Psoas muscle (tissue), 8 donors: Measurements from ENCODE around the gene IL12B. TPM values are rescaled to one million over a fixed set of nuclear protein-coding genes. Genes with fewer than 3 reads are reported as not detected.
"Not testable (repeated sequence)": the region's sequence is repeated elsewhere in the genome, so short reads cannot be mapped to it uniquely, and the experiment has no call there.

Experiments
- ATAC-seq, 4 donors: fragments of 200-7000 bp; cut with Tn5 transposase; one replicate each; pipeline ENCODE4 v1.9.1; 2020; ENCODE audit warnings: moderate library complexity in 3 of 4, mild to moderate bottlenecking in 2 of 4
- DNase-seq, 2 donors: peaks; one replicate each; pipeline ENCODE4 v3.0.0-alpha.2; 2020
- H3K27ac ChIP-seq: fragments of 200-600 bp; one replicate; pipeline ENCODE4 v1.8.0; 2022
- H3K27me3 ChIP-seq, 3 donors: fragments of 200-600 bp in 1 of 3; one replicate each; pipeline versions ENCODE4 v1.6.1 to v1.8.0; 2013 to 2022; ENCODE audit warnings: low read length in 2 of 3, mild to moderate bottlenecking in 2 of 3, moderate library complexity in 1 of 3; ENCODE audit not compliant: insufficient read depth in 3 of 3
- H3K36me3 ChIP-seq, 2 donors: fragments of 200-600 bp in 1 of 2; one replicate each; pipeline versions ENCODE4 v1.6.1 to v1.8.0; 2013 to 2022; ENCODE audit warnings: low read depth in 1 of 2, mild to moderate bottlenecking in 1 of 2, moderate library complexity in 1 of 2; ENCODE audit not compliant: insufficient read depth in 1 of 2
- H3K4me1 ChIP-seq: fragments of 200-600 bp; one replicate; pipeline ENCODE4 v1.8.0; 2022
- H3K4me3 ChIP-seq: fragments of 200-600 bp; one replicate; pipeline ENCODE4 v1.8.0; 2022; ENCODE audit warnings: mild to moderate bottlenecking
- H3K9me3 ChIP-seq: fragments of 200-600 bp; one replicate; pipeline ENCODE4 v1.8.0; 2022
- WGBS, 3 donors: extraction: QIAGEN DNeasy Blood & Tissue Kit; methylation state at CpG; one replicate each; pipeline versions ENCODE4 v1.1.6 to v1.1.7; 2013; 5-methylcytosine and 5-hydroxymethylcytosine counted together
- intact Hi-C, 2 donors: fragments of 100-400 bp; cut with DNase I; formaldehyde crosslinking; loops; one replicate each; pipeline versions ENCODE4 v1.11.0 to v1.14.2; 2022
- polyA plus RNA-seq, 3 donors: library from polyadenylated mRNA; stranded (reverse); fragments of 200-250 nt; gene quantifications; one replicate each; pipeline ENCODE4 v1.2.3, GENCODE V29; 2013
- total RNA-seq, 4 donors: library from RNA; stranded (reverse); fragmentation: NEBNext Ultra II Directional in 2 of 4; extraction: Animal tissue kit (Norgen Biotek cat#: 25700) in 2 of 4; gene quantifications; one replicate each; pipeline versions ENCODE4 v1.2.1 to v1.2.4, GENCODE V29; 2021 to 2023
- TF ChIP-seq, protein P1 (sequence below): fragments of 200-600 bp; IDR thresholded peaks from one replicate; pipeline ENCODE4 v1.8.0; 2022; ENCODE audit warnings: antibody characterized with exemption
- donor health status: healthy with polysubstance abuse.
- donor health status: DM: no; HTN: no; CAD: no; lungs with moderate emphysema.
- donor health status: Bipolar disorder and iron deficiency.
- donor health status: healthy.
- donor health status: DM: yes; HTN: yes; CAD: no.
- donor health status: DM: no; HTN: no; CAD: no.
- donor health status: DM: no; HTN: no; CAD: no.
- donor health status: DM: yes; HTN: yes; CAD: no.

The IL12B gene
- total and polyA plus RNA-seq, 7 donors: not detected

DNA sequence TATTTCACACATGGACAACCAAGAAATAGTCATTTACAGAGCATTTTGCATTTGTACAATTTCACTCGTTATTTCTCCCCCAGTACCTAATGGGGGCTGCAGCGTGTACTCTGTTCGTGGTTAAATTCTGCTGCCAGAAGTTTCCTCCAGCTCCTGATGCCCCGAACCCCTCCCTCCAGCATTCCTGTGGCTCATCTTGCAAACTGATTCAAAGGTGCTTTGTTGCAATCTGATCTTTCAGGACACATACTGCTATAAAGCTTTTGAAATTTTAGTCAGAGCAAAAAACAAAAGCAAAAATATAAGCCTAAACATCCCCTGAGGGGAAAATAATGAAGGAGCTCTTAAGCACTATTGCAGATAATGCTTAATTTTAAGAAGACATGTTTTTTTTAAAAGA lies 39.5 kb downstream of the IL12B start:
- Histone ChIP-seq H3K36me3 (peaks cover 0 to 5% of the 10 kb centered on the region in 2 donors), H3K27me3 (peaks cover 0 to 5% (median 0%) of the 10 kb centered on the region in 3 donors), H3K4me3 (no peak overlapping the region), H3K27ac (no peak overlapping the region), H3K9me3 (peaks cover 8% of the 10 kb centered on the region), H3K4me1 (no peaks in the 10 kb centered on the region)
- ATAC-seq: no peak
- no peak for DNase-seq
- WGBS, 3 donors: 60 to 73% (median 64%) methylated on average over 4 of the region's 4 CpGs
- TF ChIP-seq, protein P1, sequence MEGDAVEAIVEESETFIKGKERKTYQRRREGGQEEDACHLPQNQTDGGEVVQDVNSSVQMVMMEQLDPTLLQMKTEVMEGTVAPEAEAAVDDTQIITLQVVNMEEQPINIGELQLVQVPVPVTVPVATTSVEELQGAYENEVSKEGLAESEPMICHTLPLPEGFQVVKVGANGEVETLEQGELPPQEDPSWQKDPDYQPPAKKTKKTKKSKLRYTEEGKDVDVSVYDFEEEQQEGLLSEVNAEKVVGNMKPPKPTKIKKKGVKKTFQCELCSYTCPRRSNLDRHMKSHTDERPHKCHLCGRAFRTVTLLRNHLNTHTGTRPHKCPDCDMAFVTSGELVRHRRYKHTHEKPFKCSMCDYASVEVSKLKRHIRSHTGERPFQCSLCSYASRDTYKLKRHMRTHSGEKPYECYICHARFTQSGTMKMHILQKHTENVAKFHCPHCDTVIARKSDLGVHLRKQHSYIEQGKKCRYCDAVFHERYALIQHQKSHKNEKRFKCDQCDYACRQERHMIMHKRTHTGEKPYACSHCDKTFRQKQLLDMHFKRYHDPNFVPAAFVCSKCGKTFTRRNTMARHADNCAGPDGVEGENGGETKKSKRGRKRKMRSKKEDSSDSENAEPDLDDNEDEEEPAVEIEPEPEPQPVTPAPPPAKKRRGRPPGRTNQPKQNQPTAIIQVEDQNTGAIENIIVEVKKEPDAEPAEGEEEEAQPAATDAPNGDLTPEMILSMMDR: no peak
- intact Hi-C loops: no loop called here

DNA sequence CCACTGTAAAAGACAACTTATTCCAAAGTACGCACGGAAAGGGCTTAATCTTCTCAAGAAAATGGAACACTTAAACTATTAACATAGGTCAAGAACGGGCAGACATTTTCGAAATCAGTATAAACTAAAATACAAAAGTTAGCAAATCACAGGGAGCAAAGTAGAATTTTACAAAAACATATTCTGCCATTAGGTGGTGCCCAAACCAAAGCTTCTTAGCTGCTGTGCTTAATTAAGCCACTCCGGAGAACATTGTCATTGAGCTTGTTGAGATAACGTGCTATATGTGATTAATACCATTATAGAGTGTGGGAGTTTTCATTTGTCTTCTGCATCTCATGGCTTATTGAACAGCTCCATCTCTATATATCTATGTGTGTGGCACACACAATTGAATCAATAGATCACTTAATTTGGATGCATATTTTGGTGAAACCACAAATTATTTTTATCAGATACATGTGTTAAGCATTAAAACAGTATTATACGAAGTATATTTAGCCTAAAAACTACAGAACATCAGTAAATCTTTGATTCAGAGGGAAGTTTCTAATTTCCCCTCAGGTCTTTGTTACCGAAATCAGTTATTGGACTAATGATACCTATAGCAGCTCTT lies 43.8 kb downstream of the IL12B start:
- intact Hi-C loops: loop anchor here in 1 of 2 donors (5.0 kb wide), 2 partner anchors 631 to 701 kb away; partner anchors contain the start of gene ADRA1B
- 55 to 66% (median 61%) methylated on average over 8 of the region's 8 CpGs for whole genome bisulfite sequencing, 3 donors
- no peaks in the 10 kb centered on the region for H3K4me1 ChIP-seq
- TF ChIP-seq, protein P1: peak; percentile 40
- no peaks in the 10 kb centered on the region for H3K27me3 ChIP-seq
- DNase-seq: no peak
- peaks cover 8% of the 10 kb centered on the region for H3K9me3 ChIP-seq
- no peak overlapping the region for H3K27ac ChIP-seq
- peak in 2 of 4 donors; percentile 50 to 59 for ATAC-seq
- H3K4me3 ChIP-seq: no peak overlapping the region
- H3K36me3 ChIP-seq: peaks cover 0 to 38% of the 10 kb centered on the region in 2 donors

DNA sequence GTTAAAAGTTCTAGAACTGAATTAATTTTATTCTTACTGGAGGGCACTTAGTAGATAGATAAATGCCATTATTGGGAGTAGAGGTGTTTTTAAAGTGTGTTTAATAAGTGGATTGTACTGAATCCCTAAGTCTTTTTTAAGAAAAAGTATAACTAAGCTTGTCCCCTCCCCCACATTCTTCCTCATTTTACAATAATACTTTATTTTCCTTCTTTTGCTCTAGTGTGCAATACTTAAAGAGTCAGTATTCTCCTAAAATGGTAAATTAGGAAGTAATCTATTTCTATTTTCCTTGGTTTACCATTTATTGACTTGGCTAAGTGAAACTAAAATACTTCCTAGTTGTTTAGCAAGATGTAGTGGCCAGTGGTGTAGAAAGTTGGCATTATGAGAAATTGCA lies 55.6 kb downstream of the IL12B start:
- TF ChIP-seq, protein P1: no peak
- H3K27ac ChIP-seq: no peak overlapping the region
- intact Hi-C loops: loop anchor here in 1 of 2 donors (10.0 kb wide), 1 partner anchor 1130 kb away; the partner anchor contains the start of gene FAM200C
- no peaks in the 10 kb centered on the region for H3K27me3 ChIP-seq
- H3K36me3 ChIP-seq: peaks cover 4 to 98% of the 10 kb centered on the region in 2 donors
- no peaks in the 10 kb centered on the region for H3K4me1 ChIP-seq
- H3K4me3 ChIP-seq: no peak overlapping the region
- DNase-seq (no peak), ATAC-seq (no peak)
- no peaks in the 10 kb centered on the region for H3K9me3 ChIP-seq

DNA sequence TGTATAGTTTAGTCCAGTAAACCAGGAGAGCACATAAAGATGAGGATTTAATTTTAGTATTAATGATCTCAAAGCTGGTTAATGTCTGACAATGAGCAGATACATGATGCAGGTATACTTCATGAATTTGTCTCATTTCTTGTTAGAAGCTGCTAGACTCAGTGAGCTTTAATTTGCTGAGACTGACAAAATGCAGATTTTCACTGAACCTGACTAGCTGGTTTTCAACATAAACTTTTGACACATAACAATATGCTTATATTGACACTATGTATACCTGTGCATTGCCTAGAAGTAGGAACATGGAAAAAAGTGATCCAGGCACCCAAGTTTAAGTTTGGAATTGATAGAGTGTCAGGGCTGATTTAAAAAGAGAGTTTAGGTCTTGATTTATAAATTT lies 56.4 kb downstream of the IL12B start:
- ATAC-seq: no peak
- H3K4me3 ChIP-seq: no peak overlapping the region
- no peak for DNase-seq
- H3K36me3 ChIP-seq: peaks cover 4 to 98% of the 10 kb centered on the region in 2 donors
- TF ChIP-seq, protein P1: no peak
- intact Hi-C loops: loop anchor here in 1 of 2 donors (10.0 kb wide), 1 partner anchor 1131 kb away; the partner anchor contains the start of gene FAM200C
- no peaks in the 10 kb centered on the region for H3K4me1 ChIP-seq
- no peaks in the 10 kb centered on the region for H3K27me3 ChIP-seq
- H3K27ac ChIP-seq: no peak overlapping the region
- H3K9me3 ChIP-seq: no peaks in the 10 kb centered on the region

DNA sequence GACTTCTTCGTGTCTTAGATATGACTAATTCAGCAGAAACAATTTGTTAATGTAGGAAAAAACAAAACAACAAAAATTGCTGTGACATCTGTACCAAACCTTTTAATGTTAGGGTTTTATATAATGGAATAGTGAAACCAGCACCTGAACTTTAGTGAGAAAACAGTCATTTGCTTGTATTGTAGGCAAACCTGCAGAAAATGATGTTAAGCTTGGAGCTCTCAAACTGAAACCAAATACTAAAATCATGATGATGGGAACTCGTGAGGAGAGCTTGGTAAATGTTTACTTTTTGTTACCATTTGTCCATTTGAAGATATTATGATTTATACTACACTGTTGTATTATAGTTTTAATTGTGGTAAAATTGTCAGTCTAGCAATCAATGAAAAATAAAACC lies 60.6 kb downstream of the IL12B start:
- H3K9me3 ChIP-seq: no peaks in the 10 kb centered on the region
- intact Hi-C loops: loop anchor here (10.0 kb wide), 2 partner anchors 115 to 1135 kb away; partner anchors contain the start of gene FAM200C (in 1 of the 2)
- peaks cover 2% of the 10 kb centered on the region for H3K4me1 ChIP-seq
- no peak overlapping the region for H3K4me3 ChIP-seq
- H3K36me3 ChIP-seq: peaks cover 0 to 63% of the 10 kb centered on the region in 2 donors
- TF ChIP-seq, protein P1: no peak
- DNase-seq (no peak), ATAC-seq (no peak)
- 81 to 87% (median 85%) methylated on average over 2 of the region's 2 CpGs for WGBS, 3 donors
- no peak overlapping the region for H3K27ac ChIP-seq
- no peaks in the 10 kb centered on the region for H3K27me3 ChIP-seq

DNA sequence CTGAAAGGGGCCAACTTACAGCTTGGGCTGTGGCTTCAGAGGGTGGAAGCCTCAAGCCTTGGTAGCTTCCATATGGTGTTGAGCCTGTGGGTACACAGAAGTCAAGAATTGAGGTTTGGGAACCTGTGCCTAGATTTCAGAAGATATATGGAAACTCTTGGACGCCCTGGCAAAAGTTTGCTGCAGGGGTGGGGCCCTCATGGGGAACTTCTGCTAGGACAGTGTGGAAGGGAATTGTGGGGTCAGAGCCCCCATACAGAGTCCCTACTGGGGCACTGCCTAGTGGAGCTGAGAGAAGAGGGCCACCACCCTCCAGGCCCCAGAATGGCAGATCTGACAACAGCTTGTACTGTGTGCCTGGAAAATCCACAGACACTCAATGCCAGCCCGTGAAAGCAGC lies 63.5 kb downstream of the IL12B start:
- not testable (repeated sequence) for ATAC-seq, H3K27ac ChIP-seq, H3K4me3 ChIP-seq, H3K9me3 ChIP-seq, DNase-seq, H3K27me3 ChIP-seq
- WGBS, 3 donors: 93 to 98% (median 96%) methylated on average over 2 of the region's 2 CpGs
- peaks cover 16% of the 10 kb centered on the region for H3K4me1 ChIP-seq
- intact Hi-C loops: loop anchor here in 1 of 2 donors (10.0 kb wide), 1 partner anchor 112 kb away; no protein-coding TSS in a partner anchor
- peaks cover 0 to 33% of the 10 kb centered on the region in 2 donors for H3K36me3 ChIP-seq
